GM18507 (cell line): Measurements from ENCODE around the gene EBF3.

Experiments used
- DNase-seq: peaks from one replicate; pipeline ENCODE4 v3.0.0; 2011; ENCODE audit warnings: low read depth; ENCODE audit not compliant: insufficient read length; ENCODE audit errors: extremely low spot score
- FAIRE-seq: peaks from 2 replicates; lab custom pipeline; 2011; peaks lifted over from hg19 to GRCh38; lab: Jason Lieb, UNC

EBF3 gene

GRCh38 chr10:129949411-129949810, 14.7 kb downstream of the EBF3 start:
- no peak for DNase-seq
- FAIRE-seq, result no peak

GRCh38 chr10:129946859-129947258, 17.2 kb downstream of the EBF3 start:
- DNase-seq, result no peak
- FAIRE-seq, result no peak

- DNase-seq (no peak), FAIRE-seq (no peak)
These were observed 17.9 kb downstream of the EBF3 start for GRCh38 chr10:129945941-129946760.

GRCh38 chr10:129945526-129945925, 18.5 kb downstream of the EBF3 start:
- FAIRE-seq (no peak), DNase-seq (no peak)

GRCh38 chr10:129945064-129945463, 19.0 kb downstream of the EBF3 start:
- no peak for DNase-seq
- FAIRE-seq, result no peak

- no peak for DNase-seq
- no peak for FAIRE-seq
These were observed 19.6 kb downstream of the EBF3 start for GRCh38 chr10:129944456-129944855.

GRCh38 chr10:129942936-129943715, 20.9 kb downstream of the EBF3 start:
- no peak for FAIRE-seq
- no peak for DNase-seq

GRCh38 chr10:129942391-129942790, 21.7 kb downstream of the EBF3 start:
- DNase-seq (no peak), FAIRE-seq (no peak)

- DNase-seq, result no peak
These were observed 22.1 kb downstream of the EBF3 start for GRCh38 chr10:129942019-129942277.

GRCh38 chr10:129941199-129942018, 22.7 kb downstream of the EBF3 start:
- FAIRE-seq, result no peak

More at GRCh38 chr10:129942019-129942277, 22.1 kb downstream of the EBF3 start:
- FAIRE-seq, result no peak

GRCh38 chr10:129940617-129941198, 23.4 kb downstream of the EBF3 start:
- DNase-seq (no peak), FAIRE-seq (no peak)

More at GRCh38 chr10:129941199-129942018, 22.7 kb downstream of the EBF3 start:
- no peak for DNase-seq

- FAIRE-seq, result no peak
These were observed 24.4 kb downstream of the EBF3 start for GRCh38 chr10:129939416-129940275.

GRCh38 chr10:129938460-129938859, 25.6 kb downstream of the EBF3 start:
- no peak for DNase-seq
- FAIRE-seq, result no peak

More at GRCh38 chr10:129939416-129940275, 24.4 kb downstream of the EBF3 start:
- no peak for DNase-seq

GRCh38 chr10:129937351-129937751, 26.7 kb downstream of the EBF3 start:
- no peak for FAIRE-seq
- DNase-seq, result no peak

GRCh38 chr10:129936923-129937300, 27.2 kb downstream of the EBF3 start:
- no peak for DNase-seq
- FAIRE-seq, result no peak

- FAIRE-seq, result no peak
- DNase-seq, result no peak
These were observed 27.7 kb downstream of the EBF3 start for GRCh38 chr10:129936266-129936922.

GRCh38 chr10:129935867-129936152, 28.3 kb downstream of the EBF3 start:
- no peak for DNase-seq
- no peak for FAIRE-seq

- FAIRE-seq (no peak), DNase-seq (no peak)
These were observed 28.8 kb downstream of the EBF3 start for GRCh38 chr10:129935102-129935866.
